Measurements from ENCODE around the gene RAB4A. TPM values are rescaled to one million over a fixed set of nuclear protein-coding genes. Genes with fewer than 3 reads are reported as not detected.
A peak's percentile ranks its signal among the peaks of the same experiment; 100 is the strongest.

Gene RAB4A
- total RNA-seq, 1 donor from 2014 or later: 29.3 TPM

DNA sequence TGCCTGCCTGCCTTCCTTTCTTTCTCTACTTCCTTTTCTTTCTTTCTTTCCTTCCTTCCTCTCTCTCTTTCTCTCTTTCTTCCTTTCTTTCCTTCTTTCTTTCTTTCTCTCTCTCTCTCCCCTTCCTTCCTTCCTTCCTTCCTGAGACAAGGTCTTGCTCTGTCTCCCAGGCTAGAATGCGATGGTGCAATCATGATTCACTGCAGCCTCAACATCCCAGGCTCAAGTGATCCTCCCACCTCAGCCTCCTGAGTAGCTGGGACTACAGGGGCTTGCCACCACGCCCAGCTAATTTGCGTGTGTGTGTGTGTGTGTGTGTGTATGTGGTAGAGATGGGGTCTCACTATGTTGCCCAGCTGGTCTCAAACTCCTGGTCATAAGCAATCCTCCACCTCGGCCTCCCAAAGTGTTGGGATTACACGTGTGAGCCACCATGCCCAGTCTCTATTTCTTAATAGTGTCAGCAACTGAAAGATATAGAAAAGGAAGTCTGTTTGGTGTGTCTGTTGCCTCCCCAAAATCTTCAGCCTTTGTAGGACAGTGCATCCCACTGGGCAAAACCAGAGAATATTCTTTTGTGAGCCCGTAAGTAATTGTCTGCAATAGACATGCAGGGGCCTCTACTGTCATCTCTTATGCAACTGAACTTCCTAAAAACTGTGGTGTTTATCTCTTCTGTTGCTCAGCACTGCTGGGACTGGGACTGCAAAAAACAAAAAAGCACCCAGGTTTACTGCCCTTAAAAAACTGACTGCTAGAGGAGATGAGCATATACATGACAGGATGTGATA is 20.9 kb upstream of the RAB4A start:
- DNase-seq (ENCODE audit: low spot score): no peak
- H3K27ac Mint-ChIP-seq: peak overlapping the region; percentile 15
- intact Hi-C loops (cut with micrococcal nuclease): loop anchor here (10.0 kb wide), 1 partner anchor 375 kb away; the partner anchor contains the start of genes TAF5L and URB2

DNA sequence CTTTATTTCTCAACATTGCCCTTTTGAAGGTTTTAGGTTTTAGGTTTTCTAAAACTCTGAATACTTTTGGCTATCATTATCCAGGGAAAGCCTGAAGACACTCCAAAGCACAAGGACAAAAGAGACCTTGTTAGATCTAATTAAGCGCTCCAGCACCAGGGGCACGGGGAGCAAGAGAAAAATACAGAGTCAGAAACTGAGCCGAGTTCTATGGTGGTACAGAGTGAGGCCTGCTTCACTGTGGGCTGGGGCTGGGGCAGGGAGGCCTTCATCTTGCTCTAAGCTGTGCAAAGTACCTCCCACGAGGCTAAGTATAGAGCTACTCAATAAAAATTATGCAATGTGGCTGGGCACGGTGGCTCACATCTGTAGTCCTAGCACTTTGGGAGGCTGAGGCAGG is 19.7 kb upstream of the RAB4A start:
- no peak for DNase-seq (ENCODE audit: low spot score)
- Mint-ChIP-seq H3K27me3 (ENCODE audit: insufficient read depth) (peaks cover 10% of the 10 kb centered on the region), H3K36me3 (ENCODE audit: low read depth) (no peaks in the 10 kb centered on the region), H3K4me1 (ENCODE audit: low read depth) (peaks cover 30% of the 10 kb centered on the region), H3K4me3 (no peak overlapping the region), H3K27ac (no peak overlapping the region), H3K9me3 (no peaks in the 10 kb centered on the region)
- intact Hi-C loops (cut with micrococcal nuclease): loop anchor here (10.0 kb wide), 1 partner anchor 374 kb away; the partner anchor contains the start of genes TAF5L and URB2

More for the DNA sequence above, 20.9 kb upstream of the RAB4A start:
- Mint-ChIP-seq H3K9me3 (no peaks in the 10 kb centered on the region), H3K4me3 (no peak overlapping the region), H3K36me3 (ENCODE audit: low read depth) (no peaks in the 10 kb centered on the region), H3K4me1 (ENCODE audit: low read depth) (peaks cover 25% of the 10 kb centered on the region), H3K27me3 (ENCODE audit: insufficient read depth) (peaks cover 15% of the 10 kb centered on the region)

DNA sequence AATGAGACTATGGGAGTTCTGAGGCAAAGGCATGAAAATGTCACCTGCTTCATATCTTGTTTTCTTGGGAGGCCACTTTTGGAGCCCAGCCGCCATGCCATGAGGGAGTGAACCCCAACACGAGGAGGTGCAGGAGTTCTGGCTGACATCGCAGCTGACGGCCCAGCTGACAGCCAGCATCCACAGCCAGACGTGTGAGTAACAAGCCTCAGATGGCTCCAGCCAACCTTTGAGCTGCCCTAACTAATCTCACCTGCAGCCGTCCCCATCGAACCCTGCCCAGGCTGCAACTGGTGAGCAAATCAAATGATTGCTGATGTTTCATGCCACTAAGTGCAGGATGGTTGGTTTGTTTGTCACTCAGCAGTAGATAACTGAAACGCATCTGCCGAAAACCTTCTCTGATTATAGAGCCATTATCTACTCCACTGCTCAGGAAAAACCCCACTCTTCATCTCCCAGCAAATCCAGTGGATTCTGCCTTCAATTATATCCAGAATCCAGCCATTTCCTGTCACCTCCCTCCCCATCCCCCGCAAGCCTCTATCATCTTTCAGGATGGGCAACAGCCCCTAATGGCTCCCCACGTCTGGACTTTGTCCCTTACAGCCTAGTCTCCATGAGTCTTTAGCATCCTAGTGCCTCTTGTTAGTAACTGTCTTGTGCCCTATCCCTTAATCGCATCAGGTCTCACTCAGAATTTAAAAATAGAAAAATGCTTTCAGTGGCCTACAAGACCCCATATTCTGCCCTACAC is 18.5 kb upstream of the RAB4A start:
- intact Hi-C loops (cut with micrococcal nuclease): loop anchor here (10.0 kb wide), 1 partner anchor 372 kb away; the partner anchor contains the start of genes TAF5L and URB2
- Mint-ChIP-seq H3K36me3 (ENCODE audit: low read depth) (no peaks in the 10 kb centered on the region), H3K4me3 (no peak overlapping the region), H3K9me3 (no peaks in the 10 kb centered on the region), H3K4me1 (ENCODE audit: low read depth) (peaks cover 30% of the 10 kb centered on the region), H3K27ac (no peak overlapping the region), H3K27me3 (ENCODE audit: insufficient read depth) (peaks cover 15% of the 10 kb centered on the region)
- DNase-seq (ENCODE audit: low spot score): no peak

DNA sequence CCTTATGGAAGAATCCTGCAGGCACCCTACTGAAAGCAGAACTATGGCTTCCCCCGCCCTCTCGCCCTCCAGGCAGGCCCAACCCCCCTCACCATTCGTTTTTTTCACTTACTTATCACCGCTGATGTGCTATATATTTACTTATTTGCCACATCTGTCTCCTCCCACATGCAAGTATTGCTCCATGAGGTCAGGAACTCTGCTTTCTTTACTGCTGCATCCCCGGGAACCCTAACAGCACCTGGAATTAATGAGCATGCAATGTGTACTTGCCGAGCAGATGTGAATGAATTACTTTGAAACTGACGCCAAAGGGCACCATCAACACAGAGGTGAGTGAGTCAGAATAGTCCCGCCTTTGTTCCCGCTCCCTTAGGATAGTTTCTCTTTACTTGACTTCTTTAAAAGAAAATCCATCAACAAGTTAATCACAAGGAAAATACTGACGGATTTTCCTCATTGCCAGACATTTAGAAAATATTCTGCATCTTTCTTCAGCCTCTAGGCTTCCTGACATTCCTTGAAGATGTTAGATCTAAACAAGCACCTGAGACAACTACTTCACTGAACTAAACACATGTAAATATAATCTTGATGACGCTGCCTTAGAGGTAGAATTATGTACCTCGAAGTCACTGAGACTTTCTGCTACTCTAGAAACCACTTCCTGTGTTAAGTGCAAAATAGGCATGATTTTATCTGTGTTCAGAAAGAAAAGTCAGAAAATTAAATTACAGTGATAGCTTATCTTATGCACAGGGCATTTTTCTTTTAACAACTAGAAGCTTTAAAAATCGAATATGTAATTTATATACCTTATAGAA is 17.5 kb upstream of the RAB4A start:
- Mint-ChIP-seq H3K4me3 (peak overlapping the region; percentile 73), H3K4me1 (ENCODE audit: low read depth) (peaks cover 37% of the 10 kb centered on the region), H3K9me3 (no peaks in the 10 kb centered on the region), H3K27me3 (ENCODE audit: insufficient read depth) (peaks cover 18% of the 10 kb centered on the region), H3K36me3 (ENCODE audit: low read depth) (no peaks in the 10 kb centered on the region), H3K27ac (peak overlapping the region; percentile 78)
- DNase-seq (ENCODE audit: low spot score): no peak
- intact Hi-C loops (cut with micrococcal nuclease): loop anchor here (1.0 to 10.0 kb wide), 5 partner anchors 18 to 589 kb away; partner anchors contain the start of genes RAB4A, RHOU, TAF5L and URB2

DNA sequence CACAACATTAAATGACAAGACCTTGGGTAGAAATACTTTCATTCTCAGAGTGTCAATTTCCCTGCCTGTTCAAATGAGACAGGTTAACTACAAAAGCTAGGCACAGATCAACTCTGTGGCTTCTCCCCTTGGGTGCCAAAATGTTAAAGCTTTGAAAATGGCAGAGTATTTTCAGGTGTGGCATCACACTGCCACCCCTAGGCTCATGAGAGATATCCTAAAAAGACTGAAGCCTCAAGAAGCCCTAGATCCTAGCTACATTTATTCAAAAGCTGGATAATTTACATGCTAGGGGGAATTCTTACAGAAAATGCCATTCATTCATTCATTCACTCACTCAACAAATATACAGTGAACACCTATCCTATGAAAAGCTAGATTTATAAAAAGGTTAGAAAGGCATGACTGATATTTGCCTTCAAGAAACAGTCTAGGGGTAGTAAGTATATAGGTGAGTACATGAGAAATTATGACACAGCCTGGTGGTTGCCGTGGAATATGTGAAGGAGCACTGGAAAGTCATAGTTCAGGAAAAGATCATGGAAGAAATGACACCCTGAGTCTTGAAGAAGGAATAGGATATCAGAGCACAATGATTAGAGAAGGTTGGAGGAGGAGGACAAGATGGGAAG is 15.9 kb upstream of the RAB4A start:
- Mint-ChIP-seq H3K4me1 (ENCODE audit: low read depth) (peaks cover 37% of the 10 kb centered on the region), H3K9me3 (no peaks in the 10 kb centered on the region), H3K4me3 (no peak overlapping the region), H3K27ac (peak overlapping the region; percentile 59), H3K36me3 (ENCODE audit: low read depth) (no peaks in the 10 kb centered on the region), H3K27me3 (ENCODE audit: insufficient read depth) (peaks cover 14% of the 10 kb centered on the region)
- DNase-seq (ENCODE audit: low spot score): no peak
- intact Hi-C loops (cut with micrococcal nuclease): loop anchor here (5.0 to 10.0 kb wide), 2 partner anchors 302 to 370 kb away; partner anchors contain the start of genes ABCB10, TAF5L and URB2

DNA sequence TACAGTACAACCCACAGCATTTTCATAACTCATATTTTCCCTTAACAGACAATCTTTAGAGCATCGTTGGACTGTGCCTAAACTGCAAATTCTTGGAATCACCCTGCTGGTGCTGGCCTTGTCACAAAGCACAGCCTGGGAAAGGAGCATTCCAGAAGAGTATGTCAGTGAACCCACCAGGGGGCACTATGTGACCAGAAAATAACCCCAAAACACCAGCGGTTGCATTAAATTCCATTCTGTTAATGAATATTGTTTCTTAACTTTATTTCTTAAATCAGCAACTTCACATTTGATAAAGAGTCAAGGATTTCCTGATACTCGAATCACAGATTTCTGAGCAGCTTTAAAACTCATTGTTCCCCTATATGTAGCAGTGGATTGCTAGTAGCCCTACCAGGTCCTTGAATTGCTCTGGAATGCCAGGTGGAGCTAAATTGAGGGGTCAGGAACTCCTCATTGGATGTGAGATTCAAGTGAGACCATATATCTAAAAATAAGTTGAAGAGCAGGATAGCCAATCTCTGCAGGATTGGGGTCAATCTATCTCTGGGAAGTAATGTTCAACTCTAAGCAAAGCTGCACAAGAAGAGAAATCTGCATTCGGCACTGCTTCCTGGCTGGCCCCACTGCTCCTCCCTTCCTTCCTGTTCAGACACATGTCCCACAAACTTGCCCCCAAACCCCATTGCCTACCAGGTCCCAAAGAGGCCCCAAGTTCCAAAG is 12.7 kb upstream of the RAB4A start:
- no peaks in the 10 kb centered on the region for H3K9me3 Mint-ChIP-seq
- no peaks in the 10 kb centered on the region for H3K36me3 Mint-ChIP-seq (ENCODE audit: low read depth)
- H3K4me3 Mint-ChIP-seq: no peak overlapping the region
- H3K27ac Mint-ChIP-seq: no peak overlapping the region
- intact Hi-C loops (cut with micrococcal nuclease): loop anchor here (1.0 to 10.0 kb wide), 8 partner anchors 84 to 1052 kb away; partner anchors contain the start of genes ABCB10, TAF5L and URB2
- peaks cover 29% of the 10 kb centered on the region for H3K4me1 Mint-ChIP-seq (ENCODE audit: low read depth)
- H3K27me3 Mint-ChIP-seq (ENCODE audit: insufficient read depth): peaks cover 11% of the 10 kb centered on the region
- DNase-seq (ENCODE audit: low spot score): peak; percentile 23

DNA sequence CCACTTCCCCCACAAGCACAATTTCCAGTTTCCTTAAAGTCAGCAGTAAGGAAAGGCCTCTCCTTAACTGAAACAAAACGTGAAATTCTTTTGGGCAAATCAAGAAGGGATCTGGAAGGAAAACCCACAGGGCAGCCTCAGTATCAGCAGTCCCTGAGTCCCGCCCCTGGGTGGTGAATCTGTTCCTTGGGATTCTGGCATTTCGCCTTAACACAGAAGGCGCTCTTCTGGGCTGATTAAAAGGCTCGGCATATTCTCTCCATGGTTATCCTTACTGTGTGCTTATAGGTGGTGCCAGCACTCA is 12.2 kb upstream of the RAB4A start:
- no peaks in the 10 kb centered on the region for H3K9me3 Mint-ChIP-seq
- intact Hi-C loops (cut with micrococcal nuclease): loop anchor here (1.0 to 10.0 kb wide), 8 partner anchors 84 to 1052 kb away; partner anchors contain the start of genes ABCB10, TAF5L and URB2
- H3K36me3 Mint-ChIP-seq (ENCODE audit: low read depth): no peaks in the 10 kb centered on the region
- H3K4me3 Mint-ChIP-seq: no peak overlapping the region
- no peak for DNase-seq (ENCODE audit: low spot score)
- no peak overlapping the region for H3K27ac Mint-ChIP-seq
- peaks cover 24% of the 10 kb centered on the region for H3K4me1 Mint-ChIP-seq (ENCODE audit: low read depth)
- H3K27me3 Mint-ChIP-seq (ENCODE audit: insufficient read depth): peaks cover 11% of the 10 kb centered on the region

DNA sequence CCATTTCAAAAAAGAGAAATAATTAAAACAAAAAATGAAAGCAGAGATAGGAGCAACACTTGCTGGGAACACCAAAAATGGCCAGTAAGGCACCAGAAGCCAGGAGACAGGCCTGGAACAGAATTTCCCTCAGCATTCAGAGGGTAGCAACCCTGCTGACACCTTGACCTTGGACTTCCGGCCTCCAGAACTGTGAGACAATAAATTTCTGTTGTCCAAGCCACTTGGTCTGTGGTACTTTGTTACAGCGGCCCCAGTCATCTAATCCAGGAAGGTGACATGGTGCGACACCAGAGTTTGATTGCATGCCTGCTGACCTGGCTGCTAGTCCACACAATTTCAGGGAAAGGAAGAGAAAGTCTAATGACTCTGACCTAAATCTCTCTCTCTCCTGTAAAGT is 10.6 kb upstream of the RAB4A start:
- Mint-ChIP-seq H3K4me1 (ENCODE audit: low read depth) (peaks cover 15% of the 10 kb centered on the region), H3K27ac (no peak overlapping the region), H3K4me3 (no peak overlapping the region), H3K9me3 (no peaks in the 10 kb centered on the region), H3K27me3 (ENCODE audit: insufficient read depth) (peaks cover 13% of the 10 kb centered on the region), H3K36me3 (ENCODE audit: low read depth) (no peaks in the 10 kb centered on the region)
- intact Hi-C loops (cut with micrococcal nuclease): no loop called here
- no peak for DNase-seq (ENCODE audit: low spot score)

DNA sequence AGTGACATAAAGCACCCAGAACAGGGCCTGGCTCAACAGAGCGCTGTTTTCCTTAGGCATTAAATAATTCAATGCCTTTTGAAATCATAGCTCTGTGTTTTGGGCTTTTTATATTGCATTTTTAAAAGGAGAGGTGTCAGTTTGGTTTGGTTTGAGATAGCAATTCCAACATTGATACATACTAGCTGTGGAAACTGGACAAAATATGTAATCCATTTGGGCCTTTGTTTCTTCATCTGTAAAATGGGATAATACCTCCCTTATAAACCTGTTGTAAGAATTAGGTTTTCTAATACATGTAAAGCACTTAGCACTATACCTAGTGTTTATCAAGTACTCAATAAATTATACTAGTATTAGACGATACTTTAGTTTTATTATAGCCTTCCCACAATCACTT is 8.7 kb upstream of the RAB4A start:
- no peak for DNase-seq (ENCODE audit: low spot score)
- peaks cover 13% of the 10 kb centered on the region for H3K4me1 Mint-ChIP-seq (ENCODE audit: low read depth)
- H3K9me3 Mint-ChIP-seq: peaks cover 6% of the 10 kb centered on the region
- no peak overlapping the region for H3K27ac Mint-ChIP-seq
- peaks cover 2% of the 10 kb centered on the region for H3K36me3 Mint-ChIP-seq (ENCODE audit: low read depth)
- H3K27me3 Mint-ChIP-seq (ENCODE audit: insufficient read depth): peaks cover 6% of the 10 kb centered on the region
- intact Hi-C loops (cut with micrococcal nuclease): no loop called here
- no peak overlapping the region for H3K4me3 Mint-ChIP-seq

DNA sequence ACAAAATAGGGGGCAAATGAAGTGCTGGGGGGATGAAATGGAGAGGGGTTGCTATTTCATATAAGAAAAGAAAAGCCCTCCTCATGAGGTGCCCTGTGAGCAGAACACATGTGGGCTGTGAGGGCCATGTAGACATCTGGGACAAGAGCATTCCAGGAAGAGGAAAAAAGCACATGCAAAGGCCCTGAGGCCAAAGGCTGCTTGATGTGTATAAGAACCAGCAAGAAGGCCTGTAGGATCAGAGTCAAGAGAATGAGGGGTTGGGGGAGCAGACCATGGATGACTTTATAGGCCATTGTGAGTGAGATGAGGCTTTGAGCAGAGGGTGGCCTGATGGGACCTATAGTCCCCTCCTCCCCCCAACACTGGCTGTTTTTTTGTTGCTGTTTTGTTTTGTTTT is 7.7 kb upstream of the RAB4A start:
- intact Hi-C loops (cut with micrococcal nuclease): no loop called here
- H3K27me3 Mint-ChIP-seq (ENCODE audit: insufficient read depth): peaks cover 2% of the 10 kb centered on the region
- peaks cover 7% of the 10 kb centered on the region for H3K4me1 Mint-ChIP-seq (ENCODE audit: low read depth)
- no peak overlapping the region for H3K27ac Mint-ChIP-seq
- no peak for DNase-seq (ENCODE audit: low spot score)
- peaks cover 5% of the 10 kb centered on the region for H3K36me3 Mint-ChIP-seq (ENCODE audit: low read depth)
- no peak overlapping the region for H3K4me3 Mint-ChIP-seq
- H3K9me3 Mint-ChIP-seq: peaks cover 10% of the 10 kb centered on the region

DNA sequence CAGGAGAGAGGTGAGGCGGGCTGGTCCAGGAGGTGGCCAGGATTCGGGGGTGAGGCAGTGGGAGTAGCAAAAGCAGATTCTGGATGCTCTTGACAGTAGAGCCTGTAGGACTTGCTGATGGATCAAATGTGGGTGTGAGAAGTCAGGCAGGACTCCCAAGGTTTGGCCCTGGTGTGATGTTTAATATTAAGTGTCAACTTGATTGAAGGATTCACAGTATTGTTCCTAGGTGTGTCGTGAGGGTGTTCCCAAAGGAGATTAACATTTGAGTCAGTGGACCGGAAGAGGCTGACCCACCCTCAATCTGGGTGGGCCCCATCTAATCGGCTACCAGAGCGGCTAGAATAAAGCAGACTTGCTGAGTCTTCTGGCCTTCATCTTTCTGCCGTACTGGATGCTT is 6.8 kb upstream of the RAB4A start:
- no peak for DNase-seq (ENCODE audit: low spot score)
- Mint-ChIP-seq H3K4me1 (ENCODE audit: low read depth) (no peaks in the 10 kb centered on the region), H3K4me3 (no peak overlapping the region), H3K27me3 (ENCODE audit: insufficient read depth) (peaks cover 2% of the 10 kb centered on the region), H3K9me3 (peaks cover 10% of the 10 kb centered on the region), H3K27ac (no peak overlapping the region), H3K36me3 (ENCODE audit: low read depth) (peaks cover 5% of the 10 kb centered on the region)
- intact Hi-C loops (cut with micrococcal nuclease): no loop called here
